ENCODE measurements around the gene FXYD4. TPM values are rescaled to one million over a fixed set of nuclear protein-coding genes. Genes with fewer than 3 reads are reported as not detected.

The FXYD4 gene
- total RNA-seq, 2 donors from 2014 or later: not detected

- Histone ChIP-seq H3K4me1 (peaks cover 35% of the 10 kb centered on the region), H3K27ac (peak overlapping the region in 1 of 4 donors; percentile 10), H3K36me3 (replicated peaks in 1 of 2; ENCODE audit: insufficient read depth in 1 of 2, low read depth in 2 of 2) (peaks cover 7 to 25% of the 10 kb centered on the region in 2 donors), H3K27me3 (no peaks in the 10 kb centered on the region), H3K9me3 (no peaks in the 10 kb centered on the region), H3K4me3 (no peak overlapping the region)
- 71 to 95% methylated on average over 3 of the region's 3 CpGs for WGBS, 2 donors
- TF ChIP-seq POLR2A (IDR thresholded peaks at IDR 0.05): no peak
- TF ChIP-seq CTCF (IDR thresholded peaks at IDR 0.05): no peak
- no peak for ATAC-seq
- DNase-seq: no peak
- intact Hi-C loops (cut with DNase I): no loop called here
These were observed 22.3 kb downstream of the FXYD4 start for GRCh38 chr10:43393606-43394360.

- ATAC-seq (no peak), DNase-seq (no peak)
- Histone ChIP-seq H3K4me1 (peaks cover 46% of the 10 kb centered on the region), H3K27ac (no peak overlapping the region), H3K9me3 (no peaks in the 10 kb centered on the region), H3K4me3 (no peak overlapping the region), H3K36me3 (replicated peaks in 1 of 2; ENCODE audit: insufficient read depth in 1 of 2, low read depth in 2 of 2) (peaks cover 7 to 20% of the 10 kb centered on the region in 2 donors), H3K27me3 (no peaks in the 10 kb centered on the region)
- 80 to 86% methylated on average over 6 of the region's 6 CpGs for WGBS, 2 donors
- TF ChIP-seq CTCF (IDR thresholded peaks at IDR 0.05): no peak
- no peak for TF ChIP-seq POLR2A (IDR thresholded peaks at IDR 0.05)
- intact Hi-C loops (cut with DNase I): no loop called here
These were observed 23.4 kb downstream of the FXYD4 start for GRCh38 chr10:43394868-43395267.

GRCh38 chr10:43395571-43396060 is 24.2 kb downstream of the FXYD4 start:
- Histone ChIP-seq H3K9me3 (no peaks in the 10 kb centered on the region), H3K4me3 (peak overlapping the region in 1 of 2 donors; percentile 46), H3K27ac (peak overlapping the region; percentile 94 to 99 (median 98)), H3K27me3 (no peaks in the 10 kb centered on the region), H3K4me1 (peaks cover 51% of the 10 kb centered on the region), H3K36me3 (replicated peaks in 1 of 2; ENCODE audit: insufficient read depth in 1 of 2, low read depth in 2 of 2) (peaks cover 7 to 17% of the 10 kb centered on the region in 2 donors)
- ATAC-seq (no peak), DNase-seq (peak in 1 of 4 donors; percentile 22)
- 12 to 18% methylated on average over 4 to 18 of the region's 18 CpGs for WGBS, 2 donors
- no peak for TF ChIP-seq POLR2A (IDR thresholded peaks at IDR 0.05)
- intact Hi-C loops (cut with DNase I): no loop called here

- H3K9me3 ChIP-seq: no peaks in the 10 kb centered on the region
- DNase-seq (peak; percentile 77 to 81 (median 78)), ATAC-seq (peak; percentile 82)
- TF ChIP-seq CTCF (IDR thresholded peaks at IDR 0.05): no peak
- peak in 2 of 3 donors; percentile 22 to 46 for TF ChIP-seq POLR2A (IDR thresholded peaks at IDR 0.05)
- peak overlapping the region; percentile 94 to 99 (median 98) for H3K27ac ChIP-seq
- 3 to 24% methylated on average over 4 to 39 of the region's 71 CpGs for WGBS, 2 donors
- peak overlapping the region; percentile 46 to 78 for H3K4me3 ChIP-seq
- peaks cover 57% of the 10 kb centered on the region for H3K4me1 ChIP-seq
- H3K27me3 ChIP-seq: no peaks in the 10 kb centered on the region
- intact Hi-C loops (cut with DNase I): no loop called here
- peaks cover 7 to 17% of the 10 kb centered on the region in 2 donors for H3K36me3 ChIP-seq (replicated peaks in 1 of 2; ENCODE audit: insufficient read depth in 1 of 2, low read depth in 2 of 2)
These were observed 24.9 kb downstream of the FXYD4 start for GRCh38 chr10:43396061-43396927.
